Retinal pigment epithelial cell (primary cell): ENCODE results near the gene SLMAP.

Source experiments
- DNase-seq: peaks from one replicate; pipeline ENCODE4 v3.0.0-alpha.2; 2010; ENCODE audit warnings: low read depth
- H3K4me3 ChIP-seq: 2 replicates; pipeline ENCODE4 v1.5.1; 2011; ENCODE audit warnings: mild to moderate bottlenecking, low read length, control low read depth, moderate library complexity
- CTCF ChIP-seq: conservative IDR thresholded peaks from 2 replicates; pipeline ENCODE4 v1.5.1; 2011; ENCODE audit warnings: low read depth, low read length, control low read depth, inconsistent platforms

The SLMAP gene

GRCh38 chr3:57956833-57957174 is 200.7 kb downstream of the SLMAP start:
- TF ChIP-seq CTCF: no peak
- no peak overlapping the region for H3K4me3 ChIP-seq
- no peak for DNase-seq

DNA sequence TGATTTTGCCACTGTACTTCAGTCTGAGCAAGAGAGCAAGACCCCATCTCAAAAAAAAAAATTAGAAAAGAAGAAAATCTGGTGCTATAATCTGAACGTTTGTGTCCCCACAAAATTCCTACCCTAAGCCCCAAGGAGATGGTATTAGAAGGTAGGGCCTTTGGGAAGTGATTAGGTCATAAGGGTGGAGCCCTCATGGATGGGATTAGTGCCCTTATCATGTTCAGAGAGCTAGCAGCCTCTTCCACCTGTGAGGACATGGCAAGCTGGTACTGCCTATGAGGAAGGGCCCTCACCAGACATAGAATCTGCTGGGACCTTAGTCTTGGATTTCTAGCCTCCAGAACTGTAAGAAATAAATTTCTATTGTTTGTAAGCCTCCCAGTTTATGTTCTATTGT is 201.7 kb downstream of the SLMAP start:
- TF ChIP-seq CTCF: no peak
- H3K4me3 ChIP-seq: no peak overlapping the region
- DNase-seq: no peak

DNA sequence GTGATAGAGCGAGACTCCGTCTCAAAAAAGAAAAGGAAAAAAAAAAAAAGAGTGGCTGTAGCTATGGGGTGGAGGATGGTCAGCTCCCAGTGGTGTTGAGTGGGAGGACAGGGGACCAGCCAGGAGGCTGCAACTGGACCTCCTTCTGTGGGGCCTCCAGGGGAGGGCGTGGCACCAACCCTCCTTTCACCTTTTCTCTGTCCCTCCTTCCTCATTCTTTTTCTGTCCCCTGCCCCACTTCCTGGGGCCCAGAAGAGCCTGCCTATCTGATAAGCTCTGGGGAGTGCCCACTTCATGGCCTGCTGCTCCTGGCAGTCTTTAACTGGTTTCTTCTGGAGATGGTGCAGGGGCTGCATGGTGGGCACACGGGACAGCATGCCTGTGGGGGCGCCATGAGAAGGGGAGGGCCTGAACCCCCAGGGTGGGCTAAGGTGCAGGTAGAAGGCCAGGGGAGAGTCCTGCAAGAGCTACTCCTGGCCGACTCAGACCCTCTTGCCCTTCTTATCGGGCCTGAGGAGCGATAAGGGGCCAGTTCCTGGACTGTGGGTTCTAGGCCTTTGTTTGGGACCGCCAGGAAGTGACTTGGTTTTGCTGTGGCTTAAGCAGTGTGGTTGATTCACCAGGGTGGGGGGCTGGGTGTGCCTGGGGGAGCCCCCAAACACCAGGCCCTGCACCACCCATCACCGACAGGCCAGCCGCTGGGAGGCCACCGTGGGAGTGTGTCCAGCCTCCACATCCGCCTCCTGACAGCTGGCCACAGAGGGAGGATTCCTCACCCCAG is 202.7 kb downstream of the SLMAP start:
- no peak for TF ChIP-seq CTCF
- no peak for DNase-seq
- no peak overlapping the region for H3K4me3 ChIP-seq

- no peak overlapping the region for H3K4me3 ChIP-seq
- DNase-seq: no peak
- TF ChIP-seq CTCF: no peak
Measured at GRCh38 chr3:57959423-57960173, 203.5 kb downstream of the SLMAP start.

DNA sequence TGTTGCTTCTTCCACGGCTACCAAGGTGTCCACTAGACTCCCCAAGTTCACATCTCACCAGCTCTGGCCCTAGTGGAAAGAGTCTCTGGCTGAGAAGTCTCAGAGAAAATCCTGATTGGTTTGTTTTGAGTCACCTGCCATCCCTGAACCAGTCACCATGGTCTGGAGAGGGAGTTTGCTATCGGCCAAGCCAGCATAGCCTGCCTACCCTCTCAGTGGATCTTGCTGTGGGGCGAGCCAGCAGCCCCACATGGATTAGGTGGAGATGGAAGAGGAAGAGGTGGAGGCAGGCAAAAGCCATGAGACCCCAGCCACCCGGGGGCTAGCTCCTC is 204.0 kb downstream of the SLMAP start:
- TF ChIP-seq CTCF: no peak
- DNase-seq: no peak
- H3K4me3 ChIP-seq: no peak overlapping the region

DNA sequence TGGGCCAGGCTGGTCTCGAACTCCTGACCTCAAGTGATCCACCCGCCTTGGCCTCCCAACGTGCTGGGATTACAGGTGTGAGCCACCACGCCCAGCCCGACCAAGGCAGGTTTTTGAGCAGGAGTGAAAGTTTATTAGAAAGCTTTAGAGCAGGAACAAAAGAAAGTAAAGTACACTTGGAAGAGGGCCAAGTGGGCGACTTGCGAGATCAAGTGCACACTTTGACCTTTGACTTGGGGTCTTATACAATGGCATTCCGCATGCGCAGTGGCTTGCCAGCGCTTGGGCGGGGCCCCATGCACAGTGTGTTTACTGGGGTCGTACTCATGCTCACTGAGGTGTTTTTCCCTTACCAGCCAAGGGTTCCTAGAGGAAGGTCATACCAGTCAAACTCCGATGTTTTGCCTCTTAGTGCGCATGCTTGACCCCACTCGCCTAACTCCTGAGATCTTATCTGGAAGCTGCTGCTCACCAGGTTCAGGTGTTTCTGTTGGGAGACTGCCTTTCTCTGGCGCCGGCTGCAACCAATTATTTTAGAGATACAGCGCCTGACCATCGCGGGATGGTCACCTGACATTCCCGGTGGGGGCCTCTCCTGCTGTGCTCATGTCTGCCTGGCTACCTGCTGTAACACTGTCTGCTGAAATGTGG is 205.2 kb downstream of the SLMAP start:
- no peak for DNase-seq
- TF ChIP-seq CTCF: no peak
- H3K4me3 ChIP-seq: no peak overlapping the region
